Endothelial cell of umbilical vein (primary cell): ENCODE measurements around the gene ST8SIA2. TPM values are rescaled to one million over a fixed set of nuclear protein-coding genes. Genes with fewer than 3 reads are reported as not detected.

Experiments
- BruUV-seq: library from RNA; stranded (reverse); fragments of 400-500 nt; replicated peaks from 2 replicates; lab custom pipeline; 2021; lab: Mats Ljungman, UMichigan
- CTCF ChIA-PET: fragments of 300-600, 350-600 bp; sonication (Branson Sonifier 250); formaldehyde crosslinking; loops from one replicate; lab custom pipeline; 2021; ENCODE audit warnings: antibody characterized with exemption, inconsistent platforms; lab: Charles Lee
- POLR2A ChIA-PET: fragments of 300-600, 350-600 bp; sonication (Branson Sonifier 250); formaldehyde crosslinking; loops from one replicate; lab custom pipeline; 2021; ENCODE audit warnings: antibody characterized with exemption, inconsistent platforms; lab: Charles Lee
- DNase-seq: peaks from one replicate; pipeline ENCODE4 v3.0.0-alpha.2; 2011; ENCODE audit warnings: low read depth, low spot score
- FAIRE-seq: peaks from 2 replicates; lab custom pipeline; 2011; peaks lifted over from hg19 to GRCh38; lab: Jason Lieb, UNC
- H2AFZ ChIP-seq: 2 replicates; pipeline ENCODE4 v1.6.0; 2012; ENCODE audit warnings: low read depth, low read length, control low read depth, inconsistent platforms
- H3K27ac ChIP-seq: 2 replicates; pipeline ENCODE4 v1.5.1; 2011; ENCODE audit warnings: low read depth, mild to moderate bottlenecking, control low read depth, low read length, moderate library complexity; ENCODE audit not compliant: insufficient read depth
- H3K27me3 ChIP-seq, 2 experiments: 2 replicates each; pipeline versions ENCODE4 v1.6.0 to v1.6.1; 2011; ENCODE audit warnings: low read length in 2 of 2, mixed read lengths in 1 of 2; ENCODE audit not compliant: control insufficient read depth in 2 of 2, insufficient read depth in 2 of 2
- H3K36me3 ChIP-seq, 2 experiments: 2 replicates in 1 of 2; 3 replicates in 1 of 2; pipeline ENCODE4 v1.5.1; 2011; ENCODE audit warnings: low read length in 2 of 2, mild to moderate bottlenecking in 1 of 2, moderate library complexity in 1 of 2; ENCODE audit not compliant: control insufficient read depth in 2 of 2, insufficient read depth in 2 of 2; ENCODE audit errors: extremely low read depth in 1 of 2
- H3K4me1 ChIP-seq: 3 replicates; pipeline ENCODE4 v1.5.1; 2011; ENCODE audit warnings: mild to moderate bottlenecking, low read length; ENCODE audit not compliant: control insufficient read depth, insufficient read depth; ENCODE audit errors: extremely low read depth
- H3K4me2 ChIP-seq: 2 replicates; pipeline ENCODE4 v1.6.1; 2011; ENCODE audit warnings: low read length, control low read depth, mixed read lengths; ENCODE audit not compliant: insufficient read depth
- H3K4me3 ChIP-seq, 3 experiments: fragments of 200-600 bp in 1 of 3; sonication (generic), shearing (Covaris generic) in 1 of 3; replicated peaks in 1 of 3; 2 replicates each; pipeline ENCODE4 v1.5.1; 2011 to 2016; ENCODE audit warnings: control low read depth in 3 of 3, low read length in 3 of 3, mild to moderate bottlenecking in 2 of 3, inconsistent platforms in 1 of 3, low read depth in 1 of 3, moderate library complexity in 1 of 3; ENCODE audit not compliant: insufficient read depth in 1 of 3
- H3K79me2 ChIP-seq: 2 replicates; pipeline ENCODE4 v1.6.0; 2012; ENCODE audit warnings: low read length, inconsistent platforms; ENCODE audit not compliant: control insufficient read depth, insufficient read depth
- H3K9ac ChIP-seq: replicated peaks from 2 replicates; pipeline ENCODE3; 2011; ENCODE audit warnings: low read length, control low read depth; ENCODE audit not compliant: insufficient read depth; ENCODE audit errors: extremely low read depth
- H3K9me1 ChIP-seq: replicated peaks from 3 replicates; pipeline ENCODE4 v1.6.0; 2011; ENCODE audit warnings: mild to moderate bottlenecking, low read length; ENCODE audit not compliant: control insufficient read depth, insufficient read depth; ENCODE audit errors: extremely low read depth
- H3K9me3 ChIP-seq: replicated peaks from 2 replicates; pipeline ENCODE4 v1.5.1; 2012; ENCODE audit warnings: low read length, inconsistent platforms; ENCODE audit not compliant: control insufficient read depth, insufficient read depth
- H4K20me1 ChIP-seq: replicated peaks from 2 replicates; pipeline ENCODE3; 2011; ENCODE audit warnings: mild to moderate bottlenecking, low read length; ENCODE audit not compliant: control insufficient read depth, insufficient read depth; ENCODE audit errors: extremely low read depth
- EZH2 ChIP-seq: IDR thresholded peaks from 2 replicates; pipeline ENCODE4 v1.6.1; 2012; ENCODE audit warnings: borderline replicate concordance, low read depth, mild to moderate bottlenecking, moderate library complexity, low read length, inconsistent platforms; ENCODE audit not compliant: severe bottlenecking
- FOS ChIP-seq: IDR thresholded peaks from 2 replicates; pipeline ENCODE4 v1.6.1; 2011; ENCODE audit warnings: mild to moderate bottlenecking, low read length, moderate library complexity, borderline replicate concordance; ENCODE audit not compliant: insufficient read depth
- GATA2 ChIP-seq: IDR thresholded peaks from 2 replicates; pipeline ENCODE4 v1.7.0; 2011; ENCODE audit warnings: low read depth, mild to moderate bottlenecking, moderate library complexity, mixed read lengths, low read length; ENCODE audit not compliant: insufficient read length, insufficient read depth
- JUN ChIP-seq: IDR thresholded peaks from 2 replicates; pipeline ENCODE4 v1.6.1; 2011; ENCODE audit warnings: borderline replicate concordance, low read depth; ENCODE audit not compliant: insufficient read length, insufficient read depth
- MYC ChIP-seq: IDR thresholded peaks from one replicate; pipeline ENCODE4 v1.6.1; 2011; ENCODE audit warnings: mild to moderate bottlenecking, low read depth, low read length
- POLR2A ChIP-seq: IDR thresholded peaks from 2 replicates; pipeline ENCODE4 v1.6.1; 2012; ENCODE audit warnings: low read depth, mild to moderate bottlenecking, control low read depth, low read length
- POLR2AphosphoS5 ChIP-seq: IDR thresholded peaks from 2 replicates; pipeline ENCODE4 v1.6.1; 2012; ENCODE audit warnings: low read depth, mild to moderate bottlenecking, control low read depth, low read length, moderate library complexity; ENCODE audit not compliant: insufficient read depth
- dilution Hi-C: fragments of 300-500 bp; cut with MboI; formaldehyde crosslinking; loops from one replicate; pipeline ENCODE4 v1.15.0; 2019; ENCODE audit warnings: low sequenced_read_pairs; ENCODE audit not compliant: extremely low pct_ligation_motif_present
- intact Hi-C: fragments of 100-400 bp; cut with micrococcal nuclease; formaldehyde crosslinking; loops from one replicate; pipeline ENCODE4 v1.10.0; 2022
- polyA plus RNA-seq, 4 experiments: library from polyadenylated mRNA; depleted of rRNA in 3 of 4; stranded (reverse) in 3 of 4; unstranded in 1 of 4; fragments of >200 nt; gene quantifications; 2 replicates each; pipeline versions ENCODE4 v1.2.1 to v1.2.3, GENCODE V29; 2011 to 2012; ENCODE audit warnings: missing spikeins in 1 of 4
- total RNA-seq: library from RNA; stranded (reverse); gene quantifications from 2 replicates; pipeline ENCODE4 v1.2.3, GENCODE V29; 2021
- TF ChIP-seq, protein P1 (sequence below): IDR thresholded peaks from 2 replicates; pipeline ENCODE4 v1.6.1; 2011; ENCODE audit not compliant: insufficient read depth, insufficient read length
- TF ChIP-seq, protein P2 (sequence below), 2 donors: IDR thresholded peaks; 1 replicate in 1 of 2; 2 replicates in 1 of 2; pipeline ENCODE4 v1.5.1; 2011; ENCODE audit warnings: low read length in 2 of 2, mild to moderate bottlenecking in 2 of 2, moderate library complexity in 2 of 2, control low read depth in 1 of 2, inconsistent platforms in 1 of 2, low read depth in 1 of 2; ENCODE audit not compliant: insufficient read depth in 1 of 2; ENCODE audit errors: extremely low read depth in 1 of 2

ST8SIA2 gene
- total and polyA plus RNA-seq, 2 donors (not counting 3 experiments of a cell fraction or from before 2014, with no cell fraction given), result 0.35 to 0.46 TPM

DNA sequence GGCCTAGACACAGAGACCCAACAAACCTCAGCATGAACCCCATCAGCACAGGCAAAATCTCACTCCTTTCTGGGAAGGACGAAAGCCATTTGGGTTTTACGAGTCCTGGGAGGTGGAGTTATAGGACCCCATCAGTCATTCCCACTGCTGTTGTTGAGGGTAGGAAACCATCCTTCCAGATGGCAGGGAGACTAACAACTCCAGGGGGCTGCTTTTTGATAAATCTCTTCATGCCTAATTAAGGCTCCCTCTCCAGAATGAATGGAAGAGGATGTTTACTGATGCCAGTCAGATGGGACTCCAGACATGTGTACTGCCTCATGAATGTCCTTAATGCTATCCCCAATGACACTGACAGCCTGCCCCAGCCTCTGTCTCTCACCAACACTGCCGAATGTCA is 75.3 kb downstream of the ST8SIA2 start:
- DNase-seq, result no peak
- POLR2A ChIA-PET, result no interaction called here
- no peak for FAIRE-seq
- dilution Hi-C loops (no loop called here), intact Hi-C loops (no loop called here)
- Histone ChIP-seq H3K36me3 (no peaks in the 10 kb centered on the region), H3K27me3 (no peaks in the 10 kb centered on the region), H3K79me2 (no peaks in the 10 kb centered on the region), H3K4me1 (no peaks in the 10 kb centered on the region), H3K4me2 (no peak overlapping the region), H4K20me1 (no peaks in the 10 kb centered on the region), H3K27ac (no peak overlapping the region), H3K4me3 (no peak overlapping the region), H3K9me1 (no peaks in the 10 kb centered on the region), H3K9me3 (no peaks in the 10 kb centered on the region), H2AFZ (no peak overlapping the region), H3K9ac (no peak overlapping the region)
- no TSS peak for BruUV-seq
- CTCF ChIA-PET, result no interaction called here
- TF ChIP-seq, protein P1, sequence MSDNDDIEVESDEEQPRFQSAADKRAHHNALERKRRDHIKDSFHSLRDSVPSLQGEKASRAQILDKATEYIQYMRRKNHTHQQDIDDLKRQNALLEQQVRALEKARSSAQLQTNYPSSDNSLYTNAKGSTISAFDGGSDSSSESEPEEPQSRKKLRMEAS, result no peak
- TF ChIP-seq, protein P2, sequence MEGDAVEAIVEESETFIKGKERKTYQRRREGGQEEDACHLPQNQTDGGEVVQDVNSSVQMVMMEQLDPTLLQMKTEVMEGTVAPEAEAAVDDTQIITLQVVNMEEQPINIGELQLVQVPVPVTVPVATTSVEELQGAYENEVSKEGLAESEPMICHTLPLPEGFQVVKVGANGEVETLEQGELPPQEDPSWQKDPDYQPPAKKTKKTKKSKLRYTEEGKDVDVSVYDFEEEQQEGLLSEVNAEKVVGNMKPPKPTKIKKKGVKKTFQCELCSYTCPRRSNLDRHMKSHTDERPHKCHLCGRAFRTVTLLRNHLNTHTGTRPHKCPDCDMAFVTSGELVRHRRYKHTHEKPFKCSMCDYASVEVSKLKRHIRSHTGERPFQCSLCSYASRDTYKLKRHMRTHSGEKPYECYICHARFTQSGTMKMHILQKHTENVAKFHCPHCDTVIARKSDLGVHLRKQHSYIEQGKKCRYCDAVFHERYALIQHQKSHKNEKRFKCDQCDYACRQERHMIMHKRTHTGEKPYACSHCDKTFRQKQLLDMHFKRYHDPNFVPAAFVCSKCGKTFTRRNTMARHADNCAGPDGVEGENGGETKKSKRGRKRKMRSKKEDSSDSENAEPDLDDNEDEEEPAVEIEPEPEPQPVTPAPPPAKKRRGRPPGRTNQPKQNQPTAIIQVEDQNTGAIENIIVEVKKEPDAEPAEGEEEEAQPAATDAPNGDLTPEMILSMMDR (IDR thresholded peaks at IDR 0.05; ENCODE audit: extremely low read depth in 1 of 2, insufficient read depth in 1 of 2, low read depth in 1 of 2, low read length in 2 of 2), result no peak
- no peak for TF ChIP-seq EZH2
- no peak for TF ChIP-seq POLR2AphosphoS5
- TF ChIP-seq MYC, result no peak
- no peak for TF ChIP-seq POLR2A
- TF ChIP-seq JUN, result no peak
- no peak for TF ChIP-seq GATA2
- no peak for TF ChIP-seq FOS
